NT2/D1 (cell line): ENCODE data around the gene IL1F10.

Experiments
- SUZ12 ChIP-seq: IDR thresholded peaks from 2 replicates; pipeline ENCODE4 v1.6.1; 2011; ENCODE audit not compliant: insufficient read length, insufficient read depth; ENCODE audit errors: extremely low read depth
- YY1 ChIP-seq: IDR thresholded peaks from 2 replicates; pipeline ENCODE4 v1.6.1; 2011; ENCODE audit not compliant: insufficient read length, insufficient read depth
- ZNF274 ChIP-seq: IDR thresholded peaks from 2 replicates; pipeline ENCODE4 v1.6.1; 2011; ENCODE audit warnings: mild to moderate bottlenecking, low read depth, low read length

- TF ChIP-seq YY1 (no peak), SUZ12 (no peak), ZNF274 (no peak)
Measured at GRCh38 chr2:113092864-113093612, 25.3 kb downstream of the IL1F10 start.
